ENCODE data around the gene TSSK3. TPM values are rescaled to one million over a fixed set of nuclear protein-coding genes. Genes with fewer than 3 reads are reported as not detected.

The TSSK3 gene
- total RNA-seq, 4 donors from 2014 or later: 0.42 to 1.5 (median 0.84) TPM; not detected in 1

DNA sequence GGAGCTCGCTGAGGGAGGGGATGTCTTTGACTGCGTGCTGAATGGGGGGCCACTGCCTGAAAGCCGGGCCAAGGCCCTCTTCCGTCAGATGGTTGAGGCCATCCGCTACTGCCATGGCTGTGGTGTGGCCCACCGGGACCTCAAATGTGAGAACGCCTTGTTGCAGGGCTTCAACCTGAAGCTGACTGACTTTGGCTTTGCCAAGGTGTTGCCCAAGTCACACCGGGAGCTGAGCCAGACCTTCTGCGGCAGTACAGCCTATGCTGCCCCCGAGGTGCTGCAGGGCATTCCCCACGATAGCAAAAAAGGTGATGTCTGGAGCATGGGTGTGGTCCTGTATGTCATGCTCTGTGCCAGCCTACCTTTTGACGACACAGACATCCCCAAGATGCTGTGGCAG lies 1.4 kb downstream of the TSSK3 start:
- DNase-seq (ENCODE audit: low spot score in 2 of 2): no peak
- TF ChIP-seq CTCF (IDR thresholded peaks at IDR 0.05) (no peak), POLR2A (IDR thresholded peaks at IDR 0.05) (no peak)
- 67 to 69% methylated on average over 10 to 12 of the region's 12 CpGs for whole genome bisulfite sequencing, 2 donors
- intact Hi-C loops (cut with DNase I; ENCODE audit: low total_unique reads): no loop called here
- no peak overlapping the region for H3K4me3 ChIP-seq (ENCODE audit: low read depth, poor library complexity, severe bottlenecking)

DNA sequence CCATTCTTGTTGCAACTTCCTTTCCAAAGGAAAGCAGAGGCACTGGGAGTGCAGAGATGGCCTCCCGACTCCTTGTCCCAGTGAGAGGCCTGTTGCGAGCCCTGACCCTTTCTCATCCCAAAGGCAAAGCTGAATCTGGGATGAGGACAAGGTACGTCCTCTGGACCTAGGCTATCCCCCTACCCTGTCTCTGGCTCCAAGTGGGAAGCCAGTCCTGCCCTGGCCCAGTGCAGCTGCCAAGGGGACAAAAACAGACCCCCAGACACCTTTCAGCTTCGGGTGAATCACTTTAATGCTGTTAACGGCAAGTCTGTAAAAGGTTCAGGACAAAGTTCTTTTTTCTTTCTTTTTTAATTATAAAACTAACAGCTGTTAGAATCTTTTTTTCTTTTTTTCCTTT lies 2.5 kb downstream of the TSSK3 start:
- intact Hi-C loops (cut with DNase I; ENCODE audit: low total_unique reads): no loop called here
- no peak for TF ChIP-seq CTCF (IDR thresholded peaks at IDR 0.05)
- TF ChIP-seq POLR2A (IDR thresholded peaks at IDR 0.05): no peak
- 89 to 91% methylated on average over 5 of the region's 5 CpGs for WGBS, 2 donors
- no peak overlapping the region for H3K4me3 ChIP-seq (ENCODE audit: low read depth, poor library complexity, severe bottlenecking)
- no peak for DNase-seq (ENCODE audit: low spot score in 2 of 2)

DNA sequence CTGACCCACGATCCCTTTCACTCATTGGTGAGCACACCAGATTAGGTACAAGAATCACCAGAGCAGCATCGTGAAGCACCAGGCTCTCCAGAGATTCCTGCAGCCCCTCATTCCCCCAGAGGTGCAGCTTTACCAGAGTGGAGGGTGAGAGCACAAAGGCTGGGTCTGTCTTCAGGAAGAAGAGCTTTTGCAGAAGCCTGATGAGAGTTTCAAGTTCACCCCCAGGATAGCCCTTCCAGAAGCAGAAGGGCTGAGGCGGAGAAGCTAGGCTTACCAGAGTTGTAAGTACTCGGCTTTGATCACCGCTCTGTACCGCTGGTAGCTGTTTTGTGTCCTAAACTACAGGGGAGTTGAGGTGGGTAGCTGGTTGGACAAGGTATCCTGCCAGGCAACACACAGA lies 3.1 kb downstream of the TSSK3 start:
- intact Hi-C loops (cut with DNase I; ENCODE audit: low total_unique reads): no loop called here
- H3K4me3 ChIP-seq (ENCODE audit: low read depth, poor library complexity, severe bottlenecking): no peak overlapping the region
- 87% methylated on average over 6 of the region's 6 CpGs for WGBS, 2 donors
- no peak for TF ChIP-seq CTCF (IDR thresholded peaks at IDR 0.05)
- TF ChIP-seq POLR2A (IDR thresholded peaks at IDR 0.05): no peak
- no peak for DNase-seq (ENCODE audit: low spot score in 2 of 2)

DNA sequence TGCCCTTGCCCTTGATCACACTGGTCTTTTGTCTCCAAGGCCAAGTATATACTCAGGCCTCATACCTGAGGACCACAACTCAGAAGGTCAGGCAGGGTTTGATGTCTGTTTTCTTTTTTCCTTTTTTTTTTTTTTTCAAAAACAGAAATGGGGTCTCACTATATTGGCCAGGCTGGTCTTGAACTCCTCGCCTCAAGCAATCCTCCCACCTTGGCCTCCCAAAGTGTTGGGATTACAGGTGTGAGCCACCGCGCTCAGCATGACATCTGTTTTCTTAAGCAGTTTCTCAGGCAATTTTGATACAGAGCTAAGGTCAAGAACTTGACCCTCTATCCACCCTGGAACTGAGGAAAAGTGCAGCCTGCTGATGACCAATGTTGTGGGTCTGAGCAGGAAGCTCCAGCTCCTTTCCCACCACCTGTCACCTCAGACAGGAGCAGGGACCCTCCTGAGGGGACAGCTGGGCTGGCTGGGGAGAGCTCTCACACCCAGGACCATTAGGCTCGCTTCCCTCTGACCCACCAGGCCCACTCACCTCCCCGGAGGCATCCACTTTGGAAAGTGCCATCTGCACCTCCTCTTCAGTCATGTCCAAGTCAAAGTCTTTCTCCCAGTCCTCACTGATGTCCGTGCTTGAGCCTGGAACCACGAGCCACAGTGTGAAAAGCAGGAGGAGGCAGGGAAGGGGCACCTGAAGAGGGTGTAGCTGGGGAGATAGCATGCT lies 5.7 kb downstream of the TSSK3 start:
- WGBS, 2 donors: 94 to 96% methylated on average over 7 of the region's 7 CpGs
- TF ChIP-seq CTCF (IDR thresholded peaks at IDR 0.05): no peak
- no peak for TF ChIP-seq POLR2A (IDR thresholded peaks at IDR 0.05)
- no peak overlapping the region for H3K4me3 ChIP-seq (ENCODE audit: low read depth, poor library complexity, severe bottlenecking)
- intact Hi-C loops (cut with DNase I; ENCODE audit: low total_unique reads): no loop called here
- DNase-seq (ENCODE audit: low spot score in 2 of 2): no peak

GRCh38 chr1:32372149-32372756 lies 9.9 kb downstream of the TSSK3 start:
- H3K4me3 ChIP-seq (ENCODE audit: low read depth, poor library complexity, severe bottlenecking): no peak overlapping the region
- intact Hi-C loops (cut with DNase I; ENCODE audit: low total_unique reads): no loop called here
- WGBS, 2 donors: 86 to 91% methylated on average over 5 of the region's 5 CpGs
- no peak for DNase-seq (ENCODE audit: low spot score in 2 of 2)
- TF ChIP-seq POLR2A (IDR thresholded peaks at IDR 0.05) (no peak), CTCF (IDR thresholded peaks at IDR 0.05) (no peak)
